ENCODE results near the gene PLEKHA1. TPM values are rescaled to one million over a fixed set of nuclear protein-coding genes. Genes with fewer than 3 reads are reported as not detected.

Gene PLEKHA1
- total and polyA plus RNA-seq, 2 donors (not counting 1 experiment from before 2014, with no cell fraction given), result 9.0 to 34.0 TPM

- Histone ChIP-seq H3K27ac (ENCODE audit: low read length in 2 of 2) (no peak overlapping the region), H3K36me3 (replicated peaks in 1 of 2; ENCODE audit: control extremely low read depth in 1 of 2, control insufficient read depth in 1 of 2, extremely low read depth in 1 of 2, insufficient read depth in 2 of 2, low read length in 1 of 2) (no peaks in the 10 kb centered on the region), H4K20me1 (ENCODE audit: control insufficient read depth, insufficient read depth, low read length, poor library complexity, severe bottlenecking) (no peaks in the 10 kb centered on the region), H3K4me1 (ENCODE audit: control insufficient read depth in 2 of 2, insufficient read depth in 2 of 2, low read length in 2 of 2) (no peaks in the 10 kb centered on the region), H3K4me3 (ENCODE audit: control extremely low read depth in 1 of 5, extremely low read depth in 1 of 5, insufficient read depth in 1 of 5, low read depth in 2 of 5, low read length in 4 of 5) (no peak overlapping the region), H3K9ac (ENCODE audit: low read length) (no peak overlapping the region), H2AFZ (ENCODE audit: insufficient read depth, low read depth, low read length, poor library complexity, severe bottlenecking) (no peak overlapping the region), H3K4me2 (replicated peaks; ENCODE audit: low read depth, low read length, poor library complexity, severe bottlenecking) (no peak overlapping the region), H3K79me2 (ENCODE audit: control insufficient read depth, insufficient read depth, low read length) (no peaks in the 10 kb centered on the region), H3K27me3 (replicated peaks in 1 of 4; ENCODE audit: control extremely low read depth in 1 of 4, control insufficient read depth in 3 of 4, insufficient read depth in 4 of 4, low read length in 3 of 4) (peaks cover 0 to 10% (median 1%) of the 10 kb centered on the region in 4 experiments), H3K9me3 (ENCODE audit: control extremely low read depth in 1 of 3, control insufficient read depth in 2 of 3, insufficient read depth in 1 of 3, low read length in 2 of 3) (no peaks in the 10 kb centered on the region)
- ATAC-seq (ENCODE audit: low read depth) (no peak), DNase-seq (no peak)
- 83% methylated on average over 4 of the region's 4 CpGs for WGBS (ENCODE audit: insufficient coverage)
- POLR2A ChIA-PET, result no interaction called here
- Mint-ChIP-seq H3K9me3 (ENCODE audit: insufficient read depth) (no peaks in the 10 kb centered on the region), H3K27me3 (peaks cover 36% of the 10 kb centered on the region), H3K4me3 (no peak overlapping the region), H3K4me1 (peaks cover 5% of the 10 kb centered on the region), H3K27ac (no peak overlapping the region)
- TF ChIP-seq EZH2 (IDR thresholded peaks at IDR 0.05; ENCODE audit: borderline replicate concordance, insufficient read depth, low read depth, low read length, poor library complexity, severe bottlenecking) (no peak), CTCF (IDR thresholded peaks at IDR 0.05) (no peak)
- intact Hi-C loops (cut with micrococcal nuclease), result no loop called here
- CTCF ChIA-PET, result no interaction called here
Observed at GRCh38 chr10:122469848-122470247, 95.3 kb downstream of the PLEKHA1 start.

GRCh38 chr10:122471531-122472177 is 97.1 kb downstream of the PLEKHA1 start:
- no peak overlapping the region for H3K27ac ChIP-seq (ENCODE audit: low read length in 2 of 2)
- H3K9me3 Mint-ChIP-seq (ENCODE audit: insufficient read depth), result no peaks in the 10 kb centered on the region
- CTCF ChIA-PET, result no interaction called here
- no peak overlapping the region for H3K4me3 Mint-ChIP-seq
- no peak overlapping the region for H3K4me3 ChIP-seq (ENCODE audit: control extremely low read depth in 1 of 5, extremely low read depth in 1 of 5, insufficient read depth in 1 of 5, low read depth in 2 of 5, low read length in 4 of 5)
- 100% methylated on average over 2 of the region's 4 CpGs for WGBS (ENCODE audit: insufficient coverage)
- no peaks in the 10 kb centered on the region for H4K20me1 ChIP-seq (ENCODE audit: control insufficient read depth, insufficient read depth, low read length, poor library complexity, severe bottlenecking)
- H3K36me3 ChIP-seq (replicated peaks in 1 of 2; ENCODE audit: control extremely low read depth in 1 of 2, control insufficient read depth in 1 of 2, extremely low read depth in 1 of 2, insufficient read depth in 2 of 2, low read length in 1 of 2), result no peaks in the 10 kb centered on the region
- ATAC-seq (ENCODE audit: low read depth) (no peak), DNase-seq (no peak)
- POLR2A ChIA-PET, result no interaction called here
- peaks cover 33% of the 10 kb centered on the region for H3K27me3 Mint-ChIP-seq
- H3K9ac ChIP-seq (ENCODE audit: low read length), result no peak overlapping the region
- H3K4me1 Mint-ChIP-seq, result peaks cover 5% of the 10 kb centered on the region
- H3K79me2 ChIP-seq (ENCODE audit: control insufficient read depth, insufficient read depth, low read length), result no peaks in the 10 kb centered on the region
- no peaks in the 10 kb centered on the region for H3K4me1 ChIP-seq (ENCODE audit: control insufficient read depth in 2 of 2, insufficient read depth in 2 of 2, low read length in 2 of 2)
- no peak overlapping the region for H3K27ac Mint-ChIP-seq
- TF ChIP-seq CTCF (IDR thresholded peaks at IDR 0.05) (no peak), EZH2 (IDR thresholded peaks at IDR 0.05; ENCODE audit: borderline replicate concordance, insufficient read depth, low read depth, low read length, poor library complexity, severe bottlenecking) (no peak)
- no peak overlapping the region for H2AFZ ChIP-seq (ENCODE audit: insufficient read depth, low read depth, low read length, poor library complexity, severe bottlenecking)
- H3K4me2 ChIP-seq (replicated peaks; ENCODE audit: low read depth, low read length, poor library complexity, severe bottlenecking), result no peak overlapping the region
- H3K9me3 ChIP-seq (ENCODE audit: control extremely low read depth in 1 of 3, control insufficient read depth in 2 of 3, insufficient read depth in 1 of 3, low read length in 2 of 3), result no peaks in the 10 kb centered on the region
- intact Hi-C loops (cut with micrococcal nuclease), result no loop called here
- H3K27me3 ChIP-seq (replicated peaks in 1 of 4; ENCODE audit: control extremely low read depth in 1 of 4, control insufficient read depth in 3 of 4, insufficient read depth in 4 of 4, low read length in 3 of 4), result peaks cover 0 to 13% (median 1%) of the 10 kb centered on the region in 4 experiments

Measured in B cell (primary cell).